H1 (cell line): Measurements from ENCODE around the gene RP9.

Experiments used
- BCL11A ChIP-seq, 2 experiments: IDR thresholded peaks; one replicate each; pipeline ENCODE4 v1.6.1; 2011; ENCODE audit warnings: low read depth in 2 of 2, low read length in 2 of 2, mild to moderate bottlenecking in 2 of 2
- CREB1 ChIP-seq: IDR thresholded peaks from 2 replicates; pipeline ENCODE4 v1.6.1; 2012; ENCODE audit warnings: inconsistent platforms
- CTCF ChIP-seq, 3 experiments: IDR thresholded peaks; 1 replicate in 2 of 3; 2 replicates in 1 of 3; pipeline versions ENCODE4 v1.5.1 to v1.6.1; 2011; ENCODE audit warnings: low read length in 3 of 3, mild to moderate bottlenecking in 3 of 3, inconsistent platforms in 2 of 3, low read depth in 1 of 3, moderate library complexity in 1 of 3; ENCODE audit not compliant: insufficient read depth in 1 of 3; ENCODE audit errors: control extremely low read depth in 1 of 3
- EP300 ChIP-seq, 2 experiments: IDR thresholded peaks; 1 replicate in 1 of 2; 2 replicates in 1 of 2; pipeline ENCODE4 v1.6.1; 2011 to 2012; ENCODE audit warnings: low read depth in 2 of 2, low read length in 2 of 2, mild to moderate bottlenecking in 2 of 2, borderline replicate concordance in 1 of 2, inconsistent platforms in 1 of 2, moderate library complexity in 1 of 2
- GTF2F1 ChIP-seq: IDR thresholded peaks from 2 replicates; pipeline ENCODE4 v1.6.1; 2012; ENCODE audit warnings: low read depth, low read length, improper control_type of control experiment, borderline replicate concordance
- JUND ChIP-seq: IDR thresholded peaks from 2 replicates; pipeline ENCODE4 v1.6.1; 2011; ENCODE audit warnings: mild to moderate bottlenecking, improper control_type of control experiment, low read length
- MAX ChIP-seq: IDR thresholded peaks from 2 replicates; pipeline ENCODE4 v1.6.1; 2012; ENCODE audit warnings: inconsistent platforms
- PHF8 ChIP-seq: fragments of 200-600 bp; sonication (generic); conservative IDR thresholded peaks from 2 replicates; pipeline ENCODE4 v1.7.1; 2012; ENCODE audit warnings: low read depth, mild to moderate bottlenecking, inconsistent platforms, low read length, moderate library complexity
- POLR2A ChIP-seq, 2 experiments: IDR thresholded peaks; 1 replicate in 1 of 2; 2 replicates in 1 of 2; pipeline ENCODE4 v1.6.1; 2011; ENCODE audit warnings: low read depth in 2 of 2, low read length in 2 of 2, mild to moderate bottlenecking in 2 of 2; ENCODE audit errors: control extremely low read depth in 1 of 2
- RAD21 ChIP-seq, 2 experiments: IDR thresholded peaks in 1 of 2; conservative IDR thresholded peaks in 1 of 2; 2 replicates each; pipeline ENCODE4 v1.6.1; 2011; ENCODE audit warnings: low read depth in 2 of 2, low read length in 2 of 2, improper control_type of control experiment in 1 of 2, inconsistent platforms in 1 of 2, mild to moderate bottlenecking in 1 of 2, moderate library complexity in 1 of 2
- SIRT6 ChIP-seq: IDR thresholded peaks from one replicate; pipeline ENCODE4 v1.7.1; 2012; ENCODE audit warnings: low read length, inconsistent platforms
- SIX5 ChIP-seq: IDR thresholded peaks from 2 replicates; pipeline ENCODE4 v1.6.1; 2011; ENCODE audit warnings: mild to moderate bottlenecking, low read depth, low read length
- TAF1 ChIP-seq: IDR thresholded peaks from 2 replicates; pipeline ENCODE4 v1.6.1; 2011; ENCODE audit warnings: mild to moderate bottlenecking, low read depth, low read length

- peak in 2 of 3 experiments; percentile 26 to 44; a peak in 2 of 4 replicates for TF ChIP-seq CTCF (IDR thresholded peaks at IDR 0.05; ENCODE audit: control extremely low read depth in 1 of 3, insufficient read depth in 1 of 3, low read depth in 1 of 3, low read length in 3 of 3)
- no peak for TF ChIP-seq POLR2A (IDR thresholded peaks at IDR 0.05; ENCODE audit: control extremely low read depth in 1 of 2, low read depth in 2 of 2, low read length in 2 of 2)
- TF ChIP-seq BCL11A (IDR thresholded peaks at IDR 0.05; ENCODE audit: low read depth in 2 of 2, low read length in 2 of 2) = no peak
- peak; percentile 48 to 55 for TF ChIP-seq RAD21 (IDR thresholded peaks at IDR 0.05 in 1 of 2, conservative IDR thresholded peaks at IDR 0.05 in 1 of 2; ENCODE audit: low read depth in 2 of 2, low read length in 2 of 2)
- no peak for TF ChIP-seq EP300 (IDR thresholded peaks at IDR 0.05; ENCODE audit: borderline replicate concordance in 1 of 2, low read depth in 2 of 2, low read length in 2 of 2)
- TF ChIP-seq SIX5 = no peak
- TF ChIP-seq CREB1 = no peak
- TF ChIP-seq GTF2F1 = no peak
- TF ChIP-seq JUND = no peak
- no peak for TF ChIP-seq MAX
- TF ChIP-seq SIRT6 = no peak
- no peak for TF ChIP-seq PHF8
- no peak for TF ChIP-seq TAF1
Measured at GRCh38 chr7:33050535-33051318, 58.5 kb downstream of the RP9 start.
